ENCODE measurements around the gene SMG9.

The SMG9 gene

DNA sequence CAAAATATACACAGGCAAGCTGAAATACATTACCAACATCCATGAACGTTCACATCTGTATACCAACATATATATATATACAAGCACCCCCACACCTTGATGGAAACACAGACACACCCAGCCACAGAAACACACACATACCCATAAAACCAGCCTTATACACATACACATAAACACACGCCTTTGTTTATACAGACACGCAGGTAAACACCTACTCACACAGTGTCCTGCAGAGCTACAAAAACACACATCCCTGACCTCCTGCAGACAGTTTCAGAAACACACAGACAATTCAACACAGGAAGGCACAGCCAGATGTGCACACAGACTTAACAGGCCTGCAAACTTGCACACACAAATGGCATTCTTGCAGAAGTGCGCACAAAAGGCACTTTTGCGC, 60.2 kb downstream of the SMG9 start:
- Histone ChIP-seq H3K27ac (no peak overlapping the region), H3K4me1 (peaks cover 0 to 6% (median 2%) of the 10 kb centered on the region in 4 donors), H3K4me3 (no peak overlapping the region), H3K9me3 (peaks cover 3 to 36% (median 35%) of the 10 kb centered on the region in 3 donors), H3K36me3 (no peaks in the 10 kb centered on the region), H3K27me3 (peaks cover 0 to 22% of the 10 kb centered on the region in 2 donors)
- intact Hi-C loops (cut with DNase I; ENCODE audit: low total_unique reads), result no loop called here
- TF ChIP-seq, protein P1, sequence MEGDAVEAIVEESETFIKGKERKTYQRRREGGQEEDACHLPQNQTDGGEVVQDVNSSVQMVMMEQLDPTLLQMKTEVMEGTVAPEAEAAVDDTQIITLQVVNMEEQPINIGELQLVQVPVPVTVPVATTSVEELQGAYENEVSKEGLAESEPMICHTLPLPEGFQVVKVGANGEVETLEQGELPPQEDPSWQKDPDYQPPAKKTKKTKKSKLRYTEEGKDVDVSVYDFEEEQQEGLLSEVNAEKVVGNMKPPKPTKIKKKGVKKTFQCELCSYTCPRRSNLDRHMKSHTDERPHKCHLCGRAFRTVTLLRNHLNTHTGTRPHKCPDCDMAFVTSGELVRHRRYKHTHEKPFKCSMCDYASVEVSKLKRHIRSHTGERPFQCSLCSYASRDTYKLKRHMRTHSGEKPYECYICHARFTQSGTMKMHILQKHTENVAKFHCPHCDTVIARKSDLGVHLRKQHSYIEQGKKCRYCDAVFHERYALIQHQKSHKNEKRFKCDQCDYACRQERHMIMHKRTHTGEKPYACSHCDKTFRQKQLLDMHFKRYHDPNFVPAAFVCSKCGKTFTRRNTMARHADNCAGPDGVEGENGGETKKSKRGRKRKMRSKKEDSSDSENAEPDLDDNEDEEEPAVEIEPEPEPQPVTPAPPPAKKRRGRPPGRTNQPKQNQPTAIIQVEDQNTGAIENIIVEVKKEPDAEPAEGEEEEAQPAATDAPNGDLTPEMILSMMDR (IDR thresholded peaks at IDR 0.05), result no peak
- no peak for DNase-seq

DNA sequence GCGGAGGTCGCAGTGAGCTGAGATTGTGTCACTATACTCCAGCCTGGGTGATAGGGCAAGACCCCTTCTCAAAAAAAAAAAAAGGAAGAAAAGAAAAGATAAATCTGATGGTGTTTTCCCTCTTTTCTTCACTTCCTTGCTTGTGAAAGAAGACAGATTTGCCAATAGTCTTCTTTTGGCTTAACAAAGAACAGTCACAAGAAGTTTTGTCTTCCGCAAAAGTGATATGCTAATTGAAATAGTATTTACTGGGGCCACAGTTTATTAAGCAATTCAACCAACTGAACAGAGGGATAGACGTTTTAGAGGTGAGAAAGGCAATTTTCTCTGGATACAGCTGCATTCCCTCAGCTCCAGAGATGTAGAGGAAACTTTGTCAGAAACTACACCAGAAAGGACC, 61.9 kb downstream of the SMG9 start:
- peaks cover 3 to 36% (median 36%) of the 10 kb centered on the region in 3 donors for H3K9me3 ChIP-seq
- intact Hi-C loops (cut with DNase I; ENCODE audit: low total_unique reads), result no loop called here
- DNase-seq, result no peak
- TF ChIP-seq, protein P1 (IDR thresholded peaks at IDR 0.05), result no peak
- no peaks in the 10 kb centered on the region for H3K36me3 ChIP-seq
- peaks cover 0 to 11% of the 10 kb centered on the region in 2 donors for H3K27me3 ChIP-seq
- no peaks in the 10 kb centered on the region for H3K4me1 ChIP-seq
- no peak overlapping the region for H3K4me3 ChIP-seq
- H3K27ac ChIP-seq, result no peak overlapping the region

DNA sequence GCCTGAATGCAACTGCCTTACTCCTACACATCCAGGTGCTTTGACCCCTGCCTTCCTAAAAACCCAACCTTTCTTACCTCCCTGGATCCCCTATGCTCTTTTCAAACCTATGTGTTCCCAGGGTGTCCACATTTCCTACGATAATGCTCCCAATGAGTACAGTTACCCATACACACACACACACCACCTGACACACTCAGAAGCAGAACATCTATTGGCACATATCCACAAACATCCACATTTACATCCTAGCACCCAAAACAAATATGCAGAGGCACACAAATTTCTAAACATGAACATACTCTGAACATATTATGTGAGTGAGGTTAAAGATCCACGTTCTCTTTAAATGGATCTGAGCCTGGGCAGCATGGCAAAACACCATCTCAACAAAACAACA, 62.4 kb downstream of the SMG9 start:
- intact Hi-C loops (cut with DNase I; ENCODE audit: low total_unique reads), result no loop called here
- Histone ChIP-seq H3K27ac (no peak overlapping the region), H3K4me1 (no peaks in the 10 kb centered on the region), H3K27me3 (peaks cover 0 to 6% of the 10 kb centered on the region in 2 donors), H3K36me3 (no peaks in the 10 kb centered on the region), H3K4me3 (no peak overlapping the region), H3K9me3 (peaks cover 3 to 36% (median 36%) of the 10 kb centered on the region in 3 donors)
- TF ChIP-seq, protein P1 (IDR thresholded peaks at IDR 0.05), result no peak
- DNase-seq, result no peak

DNA sequence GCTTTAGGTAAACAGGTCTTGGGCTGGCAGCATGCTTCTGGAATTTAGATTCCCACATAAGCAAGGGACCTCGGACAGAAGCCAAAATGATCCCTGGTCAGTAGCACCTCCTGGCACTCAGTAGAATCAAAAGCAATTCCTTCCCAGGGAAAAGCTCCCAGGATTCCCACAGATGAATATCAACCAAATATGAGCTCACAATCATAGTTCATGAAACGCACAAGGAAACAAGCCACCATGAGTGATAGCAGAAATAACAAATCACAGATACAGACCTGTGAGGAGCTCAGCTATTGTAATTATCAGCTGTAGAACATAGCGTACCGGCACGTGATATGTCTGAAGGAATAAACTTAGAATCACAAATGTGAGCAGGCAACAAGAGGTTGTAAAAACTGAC, 63.0 kb downstream of the SMG9 start:
- peaks cover 0 to 3% of the 10 kb centered on the region in 2 donors for H3K27me3 ChIP-seq
- no peak overlapping the region for H3K4me3 ChIP-seq
- H3K36me3 ChIP-seq, result no peaks in the 10 kb centered on the region
- no peak overlapping the region for H3K27ac ChIP-seq
- TF ChIP-seq, protein P1 (IDR thresholded peaks at IDR 0.05), result no peak
- H3K4me1 ChIP-seq, result no peaks in the 10 kb centered on the region
- intact Hi-C loops (cut with DNase I; ENCODE audit: low total_unique reads), result no loop called here
- DNase-seq, result no peak
- H3K9me3 ChIP-seq, result peaks cover 3 to 36% (median 36%) of the 10 kb centered on the region in 3 donors

DNA sequence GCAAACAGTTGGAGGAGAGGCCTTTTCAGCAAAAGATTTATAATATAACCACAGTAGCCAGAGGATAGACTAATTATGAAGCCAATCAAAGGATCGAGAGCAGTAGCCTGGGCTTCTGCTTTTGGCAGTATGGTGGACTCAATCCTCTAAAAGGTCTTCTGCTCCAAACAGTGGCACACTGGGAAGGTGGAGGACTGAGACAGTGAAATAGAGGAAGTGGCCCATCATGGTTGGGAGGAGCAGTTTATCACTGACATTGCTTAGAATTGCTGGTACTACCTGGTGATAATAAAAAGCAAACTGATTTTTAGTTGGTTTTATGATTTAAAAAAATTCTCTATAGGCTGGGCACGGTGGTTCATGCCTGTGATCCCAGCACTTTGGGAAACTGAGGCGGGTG, 63.9 kb downstream of the SMG9 start:
- Histone ChIP-seq H3K4me3 (no peak overlapping the region), H3K27me3 (peaks cover 0 to 3% of the 10 kb centered on the region in 2 donors), H3K27ac (no peak overlapping the region), H3K4me1 (no peaks in the 10 kb centered on the region), H3K36me3 (no peaks in the 10 kb centered on the region), H3K9me3 (peaks cover 3 to 30% (median 30%) of the 10 kb centered on the region in 3 donors)
- TF ChIP-seq, protein P1 (IDR thresholded peaks at IDR 0.05), result no peak
- no peak for DNase-seq
- intact Hi-C loops (cut with DNase I; ENCODE audit: low total_unique reads), result no loop called here

DNA sequence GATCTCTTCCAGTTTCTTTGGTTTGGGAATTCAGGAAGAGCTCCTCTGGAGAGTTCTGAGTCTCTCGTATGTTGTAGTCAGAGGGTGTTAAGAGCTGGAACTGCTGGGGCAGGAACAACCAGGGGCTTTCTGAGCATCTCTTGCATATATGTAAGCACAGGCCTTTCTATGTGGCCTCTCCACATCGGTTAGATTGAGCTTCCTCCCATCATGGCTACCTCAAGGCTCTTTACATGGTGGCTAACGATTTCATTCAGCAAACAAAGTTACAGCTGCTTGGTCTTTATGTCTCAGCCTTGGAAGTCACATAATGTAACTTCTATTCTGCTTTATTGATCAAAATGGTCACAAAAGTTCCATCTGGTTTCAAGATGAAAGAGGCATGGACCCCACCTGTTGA, 64.3 kb downstream of the SMG9 start:
- intact Hi-C loops (cut with DNase I; ENCODE audit: low total_unique reads), result no loop called here
- peaks cover 0 to 3% of the 10 kb centered on the region in 2 donors for H3K27me3 ChIP-seq
- H3K4me1 ChIP-seq, result no peaks in the 10 kb centered on the region
- H3K36me3 ChIP-seq, result no peaks in the 10 kb centered on the region
- no peak overlapping the region for H3K4me3 ChIP-seq
- H3K9me3 ChIP-seq, result peaks cover 3 to 29% (median 28%) of the 10 kb centered on the region in 3 donors
- no peak for DNase-seq
- TF ChIP-seq, protein P1 (IDR thresholded peaks at IDR 0.05), result no peak
- no peak overlapping the region for H3K27ac ChIP-seq

Measured in tibial artery (tissue), 4 donors.